HG03135 (cell line): ENCODE measurements around the gene TRIM63.
"Not testable (repeated sequence)": the region's sequence is repeated elsewhere in the genome, so short reads cannot be mapped to it uniquely, and the experiment has no call there.

Experiments used
- ATAC-seq: cut with Tn5 transposase; IDR thresholded peaks from one replicate; pipeline ENCODE4 v1.9.1; 2021; ENCODE audit warnings: mild to moderate bottlenecking, moderate library complexity; ENCODE audit not compliant: unreplicated experiment

The TRIM63 gene

DNA sequence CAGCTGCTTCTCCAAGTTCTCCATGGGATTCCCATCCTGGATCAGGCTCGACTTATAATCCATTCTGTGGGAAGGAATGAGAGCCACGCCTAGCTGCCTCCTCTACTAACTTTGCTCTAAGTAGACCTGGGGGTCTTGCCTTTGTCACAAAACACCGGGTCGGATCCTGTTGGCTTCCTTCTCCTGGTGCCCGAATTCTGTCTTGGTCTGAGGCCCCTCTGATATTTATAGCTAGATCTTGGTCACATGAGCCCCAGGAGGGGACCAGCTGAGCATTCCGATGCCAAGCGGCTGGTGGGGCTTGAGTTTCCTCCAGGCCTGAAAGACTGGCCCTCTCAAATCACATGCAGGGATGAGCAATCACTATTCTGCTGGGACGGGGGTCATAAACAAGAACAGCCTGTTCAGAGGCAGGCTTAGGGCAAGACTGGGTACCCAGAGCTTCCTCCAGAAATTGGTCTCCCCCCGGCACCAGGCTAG lies at the start of gene TRIM63:
Gene TRIM63, minus strand, starts transcription at position 199 of the 480 bp plus-strand sequence. Its CDS starts 136 bp downstream, at position 63.
- ATAC-seq, result no peak

DNA sequence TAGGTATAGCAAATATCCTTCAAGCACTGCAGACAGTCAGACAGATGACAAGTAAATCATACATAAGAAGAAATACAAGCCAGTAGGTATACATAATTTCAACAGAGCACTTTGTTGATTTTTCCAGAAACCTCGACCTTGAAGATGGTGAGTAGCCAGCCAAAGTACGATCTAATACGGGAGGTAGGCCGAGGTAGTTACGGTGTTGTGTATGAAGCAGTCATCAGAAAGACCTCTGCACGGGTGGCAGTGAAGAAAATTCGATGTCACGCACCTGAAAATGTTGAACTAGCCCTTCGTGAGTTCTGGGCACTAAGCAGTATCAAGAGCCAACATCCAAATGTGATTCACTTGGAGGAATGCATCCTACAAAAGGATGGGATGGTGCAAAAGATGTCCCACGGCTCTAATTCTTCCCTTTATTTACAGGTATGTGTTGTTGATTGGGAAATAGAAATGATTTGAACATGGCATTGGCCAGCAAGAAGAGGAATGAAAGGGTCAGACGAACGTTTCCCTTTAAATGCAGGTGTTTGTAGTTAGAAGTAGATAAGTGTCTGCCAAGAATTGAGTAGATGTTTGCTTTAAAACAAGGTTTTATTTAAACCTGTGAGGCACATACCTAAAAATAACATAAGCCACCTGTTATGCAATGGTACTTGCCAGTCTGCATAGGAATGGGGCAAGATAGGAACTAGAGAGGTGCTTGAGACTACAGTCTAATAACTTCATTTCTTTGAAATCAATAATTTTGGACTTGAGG lies 46.9 kb upstream of the TRIM63 start:
- no peak for ATAC-seq

DNA sequence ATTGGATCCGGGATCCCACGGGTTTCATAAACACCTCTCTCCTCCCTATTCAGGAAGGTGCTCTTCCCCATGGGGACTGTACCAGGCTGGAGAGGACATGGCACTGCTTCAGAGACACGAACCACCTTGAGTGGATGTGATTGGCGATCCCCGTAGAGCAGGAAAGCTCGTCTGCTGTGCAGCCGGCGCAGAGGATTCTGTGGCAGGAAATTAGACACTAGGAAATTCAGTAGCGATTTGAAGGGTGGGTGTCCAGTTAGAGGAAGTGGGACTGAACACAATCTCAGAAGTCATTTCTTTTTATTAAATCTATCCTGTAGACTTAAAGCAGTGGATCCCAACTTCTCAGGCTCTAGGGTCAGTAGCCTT lies 45.0 kb upstream of the TRIM63 start:
- no peak for ATAC-seq

DNA sequence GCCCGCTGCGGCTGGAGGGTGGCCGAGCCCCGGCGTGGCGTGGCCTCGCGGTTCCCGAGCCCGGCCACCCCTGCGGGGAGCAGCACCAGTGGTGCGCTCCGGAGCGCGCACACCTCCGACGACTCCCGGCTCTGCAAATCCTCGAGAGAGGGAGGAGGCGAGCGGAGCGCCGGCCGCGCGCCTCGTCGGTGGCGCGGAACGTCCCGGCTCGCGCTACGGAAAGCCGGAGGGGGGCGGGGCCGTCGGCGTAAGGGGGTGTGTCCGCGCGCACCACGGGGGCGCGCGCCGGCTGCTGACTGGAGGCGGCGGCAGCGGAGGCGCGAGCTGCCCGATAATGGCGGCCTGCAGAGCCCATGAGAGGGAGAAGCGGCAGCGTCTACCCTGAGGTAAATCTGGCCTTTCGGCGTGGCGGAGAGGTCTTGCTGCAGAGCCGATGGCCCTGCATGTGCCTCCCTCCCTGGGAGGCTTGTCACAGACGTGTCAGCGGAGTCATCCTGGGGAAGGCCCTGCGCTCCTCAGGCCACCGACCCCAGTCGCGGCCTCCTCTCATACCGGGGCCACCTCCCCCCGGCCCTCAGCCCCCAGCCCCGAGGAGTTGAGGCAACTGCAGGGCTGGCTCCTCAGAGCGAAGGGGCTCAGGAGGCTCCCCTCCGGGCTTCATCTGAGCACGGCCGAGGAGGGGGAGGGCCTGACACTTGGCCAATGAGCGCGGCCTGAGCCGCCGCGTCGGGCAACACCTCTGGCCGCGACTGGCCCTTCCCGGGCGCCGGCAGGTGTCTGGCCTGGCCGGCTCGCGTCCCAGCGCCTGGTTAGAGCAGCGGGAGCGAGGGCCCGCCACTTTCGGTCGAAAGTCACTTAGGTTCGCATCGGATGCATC lies 44.3 kb upstream of the TRIM63 start, which contains the start of gene PDIK1L:
Gene PDIK1L, plus strand, starts transcription at position 295 of the 877 bp plus-strand sequence. CDS start 2,485 bp downstream, outside the sequence.
- peak; percentile 62 for ATAC-seq

DNA sequence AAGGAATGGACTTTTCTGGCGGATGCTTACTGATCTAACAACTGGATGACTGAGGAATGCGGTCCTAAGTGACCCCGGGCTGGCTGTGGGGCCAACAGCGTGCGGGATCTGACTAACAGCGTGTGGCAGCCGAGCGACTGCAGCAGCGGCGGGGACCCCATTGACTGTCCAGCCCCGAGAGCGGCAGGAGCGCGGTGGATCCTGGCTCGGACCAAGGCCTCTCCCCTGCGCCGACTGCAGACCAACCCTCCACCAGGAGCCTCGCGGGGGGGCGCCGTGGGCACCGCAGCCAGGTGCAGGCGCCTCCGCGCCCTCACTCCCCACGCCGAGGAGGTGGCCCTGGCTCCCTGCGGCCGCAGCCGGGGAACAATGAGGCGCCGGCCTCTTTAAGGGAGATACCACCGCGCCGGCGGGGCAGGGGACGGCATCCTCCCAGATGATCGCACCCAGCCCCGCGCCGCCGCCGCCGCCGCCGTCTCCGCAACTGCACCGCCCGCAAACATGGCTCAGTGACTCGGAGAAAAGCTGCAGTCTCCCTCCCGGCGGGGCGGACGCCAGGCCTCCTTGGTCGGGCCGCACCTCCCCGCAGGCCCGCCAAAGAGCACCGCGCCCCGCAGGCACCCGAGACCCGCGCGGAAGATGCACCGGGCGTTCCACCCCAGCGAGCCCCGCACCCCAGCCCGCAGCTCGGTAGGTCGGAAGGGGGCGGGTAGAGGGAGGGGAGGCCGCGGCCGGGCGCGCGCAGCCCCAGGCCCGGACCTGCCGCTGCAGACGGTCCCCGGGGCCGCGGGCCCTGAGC lies 43.5 kb upstream of the TRIM63 start:
- peak; percentile 47 for ATAC-seq

DNA sequence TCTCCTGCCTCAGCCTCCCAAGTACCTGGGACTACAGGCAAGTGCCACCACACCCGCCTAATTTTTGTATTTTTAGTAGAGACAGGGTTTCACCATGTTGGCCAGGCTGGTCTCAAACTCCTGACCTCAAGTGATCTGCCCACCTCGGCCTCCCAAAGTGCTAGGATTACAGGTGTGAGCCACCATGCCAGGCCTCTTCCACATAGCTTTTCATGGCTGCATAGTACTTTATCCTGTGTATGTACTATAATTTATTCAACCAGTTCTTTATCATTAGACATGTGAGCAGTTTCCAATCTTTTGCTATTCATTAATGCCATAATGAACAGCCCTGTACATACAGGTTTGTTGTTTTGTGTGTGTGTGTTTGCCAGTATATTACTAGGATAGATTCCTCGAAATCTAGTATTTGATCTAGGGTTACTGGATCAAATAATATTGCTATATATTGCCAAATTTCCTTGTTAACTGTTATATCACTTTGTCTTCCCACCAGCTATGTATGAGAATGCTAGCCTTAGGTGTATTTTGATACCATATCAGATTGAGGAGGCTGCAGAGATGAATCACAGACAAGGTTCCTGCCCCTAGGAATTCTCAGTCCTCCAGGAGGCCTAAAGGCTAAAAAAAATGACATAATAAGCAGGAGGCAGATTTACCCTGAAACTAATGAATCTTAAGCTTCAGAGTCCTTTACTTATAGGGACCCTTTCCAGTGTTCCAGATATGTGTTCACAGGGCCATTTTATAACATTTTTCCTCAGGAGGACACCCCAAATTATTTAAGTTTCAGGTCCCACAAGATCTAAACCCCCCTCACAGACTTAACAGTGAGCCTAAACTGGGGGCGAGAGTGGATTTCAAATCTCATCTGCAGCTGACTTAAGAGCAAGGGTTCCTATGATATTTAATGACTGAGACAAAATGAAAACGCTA lies 42.1 kb upstream of the TRIM63 start:
- ATAC-seq, result no peak

DNA sequence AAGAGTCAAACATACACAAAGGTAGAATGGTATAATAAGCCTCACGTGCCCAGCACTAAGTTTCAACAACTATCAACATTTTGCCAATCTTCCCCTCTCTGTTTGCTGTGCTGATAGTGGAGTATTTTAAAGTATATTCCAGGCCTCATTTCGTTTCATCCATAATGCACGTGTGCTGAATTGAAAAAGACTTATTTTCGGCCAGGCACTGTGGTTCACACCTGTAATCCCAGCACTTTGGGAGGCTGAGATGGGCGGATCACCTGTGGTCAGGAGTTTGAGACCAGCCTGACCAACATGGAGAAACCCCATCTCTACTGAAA lies 37.8 kb upstream of the TRIM63 start:
- not testable (repeated sequence) for ATAC-seq

DNA sequence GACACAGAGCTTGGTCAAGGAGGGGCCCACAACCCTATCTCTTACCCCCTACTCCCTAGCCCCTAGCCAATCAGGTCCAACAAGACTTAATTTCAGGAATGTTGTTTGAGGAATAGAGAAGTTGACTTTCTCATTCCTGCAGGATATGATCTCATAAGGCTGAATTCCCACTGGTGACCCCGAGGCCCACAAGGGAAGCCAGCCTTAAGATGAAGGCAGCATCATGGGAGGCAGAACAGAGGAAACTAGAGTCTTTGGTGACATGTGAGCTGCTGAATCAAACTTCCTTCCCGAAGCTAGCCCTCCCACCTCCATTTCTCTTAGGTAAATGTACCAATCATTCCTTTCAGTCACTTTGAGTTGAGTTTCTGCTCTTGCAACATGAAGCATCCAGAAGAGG lies 35.1 kb upstream of the TRIM63 start:
- ATAC-seq, result no peak

DNA sequence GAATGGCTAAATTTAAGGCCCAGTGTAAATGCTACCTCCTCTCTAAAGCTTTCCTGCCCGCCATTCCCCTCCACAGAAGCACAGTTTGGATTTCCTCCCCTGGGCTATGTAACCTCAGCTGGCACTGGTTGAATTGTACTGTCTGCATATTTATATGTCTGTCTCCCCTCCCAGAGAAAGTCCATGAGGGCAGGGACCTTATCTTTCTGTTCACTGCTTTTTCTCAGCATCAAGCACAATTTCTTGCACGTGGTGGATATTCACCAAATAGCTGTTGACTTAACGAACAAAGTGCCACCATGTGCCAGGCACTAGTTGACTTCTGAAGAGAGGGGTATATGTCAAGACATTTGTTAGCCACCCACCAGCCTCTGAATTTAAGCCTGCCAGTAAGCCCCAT lies 34.7 kb upstream of the TRIM63 start:
- ATAC-seq, result no peak

DNA sequence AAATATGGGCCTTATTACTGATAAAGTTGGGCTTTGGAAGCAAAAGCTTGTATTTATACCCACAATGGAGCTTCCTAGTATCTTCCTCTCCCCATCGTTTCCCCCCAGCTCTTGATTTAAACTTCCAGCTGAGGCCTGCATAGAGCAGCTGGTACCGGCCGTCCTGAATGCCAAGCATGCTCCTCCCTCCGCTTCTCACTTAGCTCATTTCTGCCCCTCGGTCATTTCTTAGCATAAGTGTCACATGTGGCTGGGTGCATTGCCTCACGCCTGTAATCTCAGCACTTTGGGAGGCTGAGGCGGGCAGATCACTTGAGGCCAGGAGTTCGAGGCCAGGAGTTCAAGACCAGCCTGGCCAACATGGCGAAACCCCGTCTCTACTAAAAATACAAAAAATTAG lies 32.8 kb upstream of the TRIM63 start:
- not testable (repeated sequence) for ATAC-seq

DNA sequence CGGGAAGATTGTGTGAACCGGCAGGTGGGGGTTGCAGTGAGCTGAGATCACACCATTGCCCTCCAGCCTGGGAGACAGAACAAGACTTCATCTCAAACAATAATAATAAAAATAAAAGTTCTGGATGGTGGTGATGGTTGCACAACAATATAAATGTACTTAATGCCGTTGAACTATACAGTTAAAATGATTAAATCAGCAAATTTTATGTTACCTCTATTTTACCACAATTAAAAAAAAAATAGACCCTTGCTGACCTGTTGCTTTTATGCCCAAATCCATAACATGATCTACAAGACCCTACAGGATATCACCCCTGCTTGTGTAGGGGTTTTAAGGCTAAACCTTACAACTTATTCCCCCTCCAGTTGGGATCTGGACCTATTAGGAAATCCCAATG lies 32.4 kb upstream of the TRIM63 start:
- ATAC-seq, result no peak

DNA sequence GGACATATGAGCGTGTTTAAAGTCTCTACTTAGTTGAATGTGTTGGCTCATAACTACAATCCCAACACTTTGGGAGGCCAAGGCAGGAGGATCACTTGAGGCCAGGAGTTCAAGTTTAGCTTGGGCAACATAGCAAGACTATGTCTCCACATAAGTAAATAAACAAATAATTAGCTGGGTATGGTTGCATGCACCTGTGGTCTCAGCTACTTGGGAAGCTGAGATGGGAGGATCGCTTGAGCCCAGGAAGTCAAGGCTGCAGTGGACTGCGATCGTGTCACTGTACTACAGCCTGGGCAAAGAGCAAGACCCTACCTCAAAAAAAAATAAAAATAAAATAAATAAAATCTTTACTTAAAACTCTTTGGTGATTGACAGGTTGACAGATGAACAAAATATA lies 31.2 kb upstream of the TRIM63 start:
- ATAC-seq, result no peak

DNA sequence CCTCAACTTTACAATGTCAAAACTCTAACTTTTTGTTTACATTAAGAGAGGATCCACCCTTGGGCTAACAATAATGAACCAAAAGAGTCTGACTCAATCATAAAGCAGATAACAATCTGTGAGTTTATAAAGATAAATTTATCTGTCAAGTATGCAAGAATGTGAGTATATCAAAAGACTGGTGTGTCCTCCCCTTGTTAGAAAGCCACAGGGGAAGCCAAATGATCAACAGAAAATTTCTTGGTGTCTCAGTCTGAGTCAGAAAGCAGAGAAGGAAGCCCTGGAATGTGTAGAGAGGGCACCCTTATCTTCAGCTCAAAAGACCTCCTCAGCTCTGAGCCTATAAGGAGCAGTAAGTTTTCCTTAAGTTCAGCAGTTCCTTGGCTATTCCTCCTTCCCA lies 30.3 kb upstream of the TRIM63 start:
- ATAC-seq, result no peak

DNA sequence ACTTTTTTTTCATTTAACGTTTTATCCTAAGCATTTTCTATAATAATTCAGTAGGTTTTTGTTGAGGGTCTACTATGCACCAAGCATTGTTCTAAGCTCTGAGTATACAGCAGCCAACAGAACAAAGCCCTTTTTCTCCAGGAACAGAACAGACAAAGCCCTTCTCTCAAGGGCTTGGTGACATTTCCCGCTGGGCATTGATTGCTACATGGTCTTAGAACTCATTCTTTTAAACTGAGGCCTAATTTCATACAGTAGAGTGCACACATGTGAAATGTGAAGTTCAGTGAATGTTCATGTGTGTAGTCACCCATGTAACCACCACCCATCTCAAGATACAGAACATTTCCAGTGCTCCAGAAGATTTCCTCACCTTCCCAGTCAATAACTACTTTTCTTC lies 29.0 kb upstream of the TRIM63 start:
- ATAC-seq, result no peak

DNA sequence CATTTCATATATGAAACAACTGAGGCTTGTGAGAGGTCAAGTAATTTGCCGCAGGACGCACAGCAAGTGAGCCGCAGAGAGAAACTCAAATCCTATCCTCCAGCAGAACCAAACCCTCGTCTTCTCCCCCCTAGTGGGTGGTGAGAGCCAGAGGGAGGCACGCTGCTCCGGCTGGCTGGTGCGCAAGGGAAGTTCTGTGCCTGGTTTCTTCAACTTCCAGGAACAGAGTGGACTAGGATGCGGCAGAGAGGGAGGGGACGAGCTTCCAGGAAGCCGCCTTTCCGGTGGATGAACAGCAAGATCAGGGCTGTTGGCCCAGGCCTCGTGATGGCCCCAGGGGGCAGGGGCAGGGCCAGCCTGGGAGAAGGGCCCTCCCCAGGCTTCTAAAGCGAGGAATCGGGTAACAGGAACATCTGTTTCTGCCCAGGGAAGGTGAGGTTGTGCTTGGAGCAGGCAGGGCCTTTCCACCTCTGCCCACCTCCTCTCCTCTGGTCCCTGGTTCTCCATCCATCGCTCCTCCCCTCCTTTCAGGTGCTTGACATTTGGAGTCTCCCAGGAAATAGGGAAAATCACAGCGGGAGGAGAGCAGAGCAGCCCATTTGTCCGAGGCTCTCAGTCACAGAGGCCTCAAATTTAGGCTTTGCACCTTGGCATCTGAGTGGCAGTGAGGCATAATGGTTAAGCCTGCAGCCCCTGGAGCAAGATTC lies 27.4 kb upstream of the TRIM63 start:
- ATAC-seq, result no peak

DNA sequence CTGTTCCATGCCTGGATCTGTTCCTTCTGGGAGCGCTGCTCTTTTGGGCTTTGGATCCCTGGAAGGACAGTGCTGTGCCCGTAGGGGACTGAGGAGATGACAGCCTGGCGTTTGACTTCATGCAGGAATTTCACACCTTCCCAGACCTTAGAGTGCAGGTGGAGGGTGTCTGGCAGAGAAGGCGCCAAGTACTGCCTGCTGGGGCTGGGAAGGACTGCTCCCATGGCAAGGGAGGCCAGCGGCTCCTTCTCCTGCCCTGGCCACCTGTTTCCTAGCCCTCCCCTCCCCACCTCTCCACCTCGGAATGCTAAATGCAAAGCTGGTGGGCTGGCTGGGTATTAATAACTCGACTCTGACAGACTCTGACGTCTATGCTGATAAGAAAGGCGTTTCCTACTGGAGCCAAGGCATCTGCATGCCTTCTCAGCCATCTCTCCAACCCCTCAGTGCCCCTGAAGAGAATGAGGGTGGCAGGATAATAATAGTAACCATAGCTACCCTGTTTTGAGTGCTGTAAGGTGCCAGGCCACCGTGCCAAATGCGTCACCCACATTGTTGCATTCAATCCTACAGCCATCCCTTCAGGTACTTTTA lies 26.7 kb upstream of the TRIM63 start:
- no peak for ATAC-seq

DNA sequence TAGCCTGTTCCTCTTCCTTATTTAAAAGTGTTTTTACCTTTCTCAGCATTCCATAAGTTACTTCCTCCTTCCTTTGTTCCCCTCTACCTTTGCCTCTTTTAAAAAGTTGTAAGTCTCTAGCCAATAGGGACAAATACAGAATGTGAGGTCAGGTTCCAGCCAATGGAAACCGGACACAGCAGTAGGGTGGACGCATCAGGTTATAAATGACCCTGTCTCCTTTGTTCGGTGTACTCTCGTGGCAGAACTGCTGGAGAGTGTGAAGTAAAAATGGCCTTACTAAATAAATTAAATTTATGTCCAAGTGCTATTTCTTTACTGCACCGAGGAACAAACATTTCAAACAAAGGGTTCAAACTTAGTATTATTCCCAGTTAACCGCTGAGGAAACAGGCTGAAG lies 26.1 kb upstream of the TRIM63 start:
- ATAC-seq, result not testable (repeated sequence)

DNA sequence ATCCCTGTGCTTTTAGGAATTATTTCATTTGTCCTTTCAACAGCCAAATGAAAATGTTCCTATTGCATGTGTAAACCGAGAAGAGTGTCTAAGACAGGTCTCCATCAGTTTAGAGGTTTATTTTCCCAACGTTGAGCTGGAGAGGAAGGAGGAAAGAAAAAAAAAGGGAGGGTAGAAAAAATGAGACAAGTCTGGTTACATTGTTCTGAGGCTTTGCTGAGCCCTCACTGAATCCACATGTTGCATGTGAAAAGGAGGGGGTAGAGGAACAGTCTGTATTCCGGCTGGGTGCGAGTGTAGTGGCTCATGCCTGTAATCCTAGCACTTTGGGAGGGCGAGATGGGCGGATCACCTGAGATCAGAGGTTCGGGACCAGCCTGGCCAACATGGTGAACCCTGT lies 25.0 kb upstream of the TRIM63 start:
- no peak for ATAC-seq

DNA sequence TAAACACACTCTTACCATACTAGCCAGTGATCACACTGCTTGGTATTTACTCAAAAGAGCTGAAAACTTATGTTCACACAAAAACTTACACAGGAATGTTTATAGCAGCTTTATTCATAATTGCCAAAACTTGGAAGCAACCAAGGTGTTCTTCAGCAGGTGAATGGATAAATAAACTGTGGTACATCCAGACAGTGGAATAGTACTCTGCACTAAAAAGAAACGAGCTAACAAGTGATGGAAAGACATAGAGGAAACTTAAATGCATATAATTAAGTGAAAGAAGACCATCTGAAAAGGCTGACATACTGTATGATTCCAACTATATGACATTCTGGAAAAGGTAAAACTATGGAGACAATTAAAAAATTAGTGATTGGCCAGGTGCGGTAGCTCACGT lies 23.5 kb upstream of the TRIM63 start:
- ATAC-seq, result no peak
